Fibroblast of peridontal ligament (primary cell): ENCODE data around the gene CDADC1.
A peak's percentile ranks its signal among the peaks of the same experiment; 100 is the strongest.

Source experiments
- DNase-seq: peaks from one replicate; pipeline ENCODE4 v3.0.0-alpha.2; 2010; ENCODE audit errors: extremely low read depth

Gene CDADC1

GRCh38 chr13:49247643-49248621, at the start of gene CDADC1:
TSS of gene CDADC1 (plus strand) at chr13:49247925. CDS start at chr13:49248038, 113 bp downstream.
- peak; percentile 95 for DNase-seq

DNA sequence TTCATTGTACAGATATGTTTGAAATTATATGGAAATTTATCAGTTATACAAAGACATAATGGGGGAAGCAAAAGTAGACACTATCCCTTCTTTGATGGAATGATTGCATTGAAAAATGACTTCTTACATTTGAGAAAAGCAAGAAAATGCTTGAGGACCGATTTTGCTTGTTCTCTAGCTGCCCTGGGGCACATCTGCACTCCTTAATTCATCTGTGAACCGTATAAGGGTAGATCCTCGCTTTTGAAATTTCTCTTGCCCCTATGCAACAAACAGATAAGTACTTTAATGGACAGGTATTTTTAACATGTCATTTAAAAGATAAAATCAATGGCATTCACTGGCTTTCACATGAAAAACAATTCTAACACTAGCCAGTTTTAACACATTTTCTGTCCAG, 41.1 kb upstream of the CDADC1 start:
- no peak for DNase-seq

GRCh38 chr13:49208619-49209018, 39.1 kb upstream of the CDADC1 start:
- no peak for DNase-seq

DNA sequence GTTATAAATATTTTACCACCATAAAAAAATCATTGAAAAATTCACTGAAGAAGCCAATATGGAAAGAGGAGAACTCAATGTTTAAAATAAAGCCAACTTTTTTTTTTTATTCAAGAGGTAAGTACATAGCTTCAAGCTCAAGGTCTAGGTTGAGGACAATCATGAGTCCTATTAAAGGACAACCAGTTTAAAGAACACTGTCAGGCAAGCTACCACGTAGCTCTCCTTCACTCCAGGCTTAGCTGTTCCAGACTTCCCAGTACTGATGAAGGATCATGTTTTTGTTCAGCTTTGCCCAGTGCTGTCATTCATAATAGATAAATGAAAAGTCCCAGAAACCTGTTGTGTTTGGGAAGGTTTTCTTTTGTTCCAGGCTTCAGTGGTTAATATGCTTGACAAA, 37.6 kb upstream of the CDADC1 start:
- no peak for DNase-seq

GRCh38 chr13:49210669-49211068, 37.1 kb upstream of the CDADC1 start:
- DNase-seq = no peak

DNA sequence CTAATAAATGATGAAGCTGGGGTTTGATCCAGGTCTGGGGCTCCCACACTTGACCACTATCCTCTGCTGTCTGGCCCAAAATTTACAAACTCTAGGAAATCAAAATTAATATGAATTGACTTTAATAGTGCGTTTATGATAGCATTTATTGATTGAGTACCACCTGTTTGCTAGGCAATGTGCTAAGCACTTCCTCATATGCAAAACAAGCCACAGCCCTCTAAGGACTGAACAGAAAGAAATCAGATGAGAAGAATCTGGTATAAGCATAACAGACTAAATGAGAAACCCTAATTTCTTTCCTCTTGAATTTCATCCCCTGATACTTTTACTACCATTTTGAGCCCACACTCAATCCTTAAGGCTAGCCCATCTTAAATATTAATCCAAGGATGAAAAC, 34.2 kb upstream of the CDADC1 start:
- DNase-seq = no peak

DNA sequence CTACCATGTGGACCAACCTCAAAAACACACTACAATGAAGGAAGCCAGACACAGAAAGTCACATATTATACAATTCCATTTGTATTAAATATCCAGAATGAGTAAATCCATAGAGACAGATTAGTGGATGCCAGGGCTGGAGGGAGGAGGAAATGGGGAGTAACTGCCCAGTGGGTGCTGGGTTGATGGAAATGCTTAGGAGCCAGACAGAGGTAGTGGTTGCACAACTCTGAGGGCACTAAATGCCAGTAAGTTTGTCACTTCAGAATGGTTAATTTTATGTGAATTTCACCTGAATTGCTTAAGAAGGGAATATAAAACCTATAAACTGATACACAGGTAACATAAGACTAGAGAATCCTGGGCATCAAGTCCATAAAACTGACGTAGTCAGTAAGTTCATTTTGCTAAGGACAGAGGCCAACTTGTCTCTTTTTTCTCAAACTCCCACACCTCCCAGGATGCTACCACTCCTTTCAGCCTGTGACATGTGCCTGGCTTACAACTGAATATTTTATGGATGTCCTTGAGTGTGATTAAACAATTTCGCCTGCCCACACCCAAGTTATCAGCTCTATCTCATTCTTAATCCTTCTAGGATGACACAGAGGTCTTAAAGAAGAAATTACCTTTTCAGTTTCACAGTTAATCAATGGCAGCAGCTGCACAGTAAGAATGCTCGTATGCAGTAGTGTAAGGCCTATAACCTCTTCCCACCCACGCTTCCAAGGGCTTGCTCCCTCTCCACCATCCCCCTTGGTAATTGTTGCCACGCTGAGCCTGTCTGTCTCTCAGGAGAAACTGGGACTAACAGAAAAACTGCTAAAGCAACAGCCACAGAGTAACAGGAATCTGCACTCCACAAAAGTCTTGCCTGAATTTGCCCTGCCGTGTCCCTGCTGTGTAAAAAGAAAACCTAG, 33.5 kb upstream of the CDADC1 start:
- DNase-seq = no peak

DNA sequence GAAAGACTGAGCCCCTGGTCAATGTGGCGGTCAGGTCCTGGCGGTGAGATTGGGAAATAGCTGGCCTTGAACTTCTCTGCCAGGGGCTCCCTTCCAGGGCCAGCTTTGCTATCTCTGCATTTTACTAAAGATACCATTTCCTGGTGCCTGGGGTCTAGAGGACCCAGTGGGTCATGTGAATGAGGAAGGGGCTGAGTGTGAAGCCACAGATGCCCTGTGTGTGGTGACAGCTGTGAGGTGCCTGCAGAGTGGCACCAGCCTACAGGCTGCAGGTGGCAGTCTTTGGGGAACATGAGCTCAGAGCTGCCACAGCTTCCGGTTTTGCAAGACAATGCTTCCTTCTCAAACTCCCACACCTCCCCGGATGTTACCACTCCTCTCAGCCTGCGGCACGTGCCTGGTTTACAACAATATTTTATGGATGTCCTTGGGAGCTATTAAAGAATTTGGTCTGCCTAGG, 32.8 kb upstream of the CDADC1 start:
- no peak for DNase-seq

- DNase-seq = no peak
These were observed 31.4 kb upstream of the CDADC1 start for GRCh38 chr13:49216334-49216733.

DNA sequence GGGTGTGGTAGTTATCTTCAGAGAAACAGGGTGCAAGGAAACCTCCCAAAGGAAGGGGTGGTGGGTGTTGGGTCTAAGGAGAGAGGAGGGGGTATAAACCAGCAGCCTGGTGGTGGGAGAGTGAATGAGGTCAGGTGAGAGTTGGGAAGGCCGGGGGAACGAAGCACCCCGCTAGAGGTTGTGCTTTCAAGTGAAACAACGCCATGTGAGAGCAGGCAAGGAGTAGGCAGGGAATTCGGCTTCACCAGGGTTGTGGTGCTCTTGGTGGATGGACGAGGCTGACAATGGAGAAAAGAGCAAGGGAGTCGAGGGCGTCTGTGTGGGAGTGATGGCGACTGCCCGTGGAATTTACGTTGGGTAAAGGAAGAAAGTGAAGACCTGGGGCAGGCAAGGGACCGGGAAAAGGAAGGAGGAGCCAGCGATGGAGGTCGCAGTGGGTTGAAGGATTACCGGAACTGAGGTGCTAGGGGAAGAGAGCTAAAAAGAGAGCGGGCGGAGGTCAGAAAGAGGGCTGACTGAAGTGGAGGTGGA, 29.7 kb upstream of the CDADC1 start:
- DNase-seq = no peak

DNA sequence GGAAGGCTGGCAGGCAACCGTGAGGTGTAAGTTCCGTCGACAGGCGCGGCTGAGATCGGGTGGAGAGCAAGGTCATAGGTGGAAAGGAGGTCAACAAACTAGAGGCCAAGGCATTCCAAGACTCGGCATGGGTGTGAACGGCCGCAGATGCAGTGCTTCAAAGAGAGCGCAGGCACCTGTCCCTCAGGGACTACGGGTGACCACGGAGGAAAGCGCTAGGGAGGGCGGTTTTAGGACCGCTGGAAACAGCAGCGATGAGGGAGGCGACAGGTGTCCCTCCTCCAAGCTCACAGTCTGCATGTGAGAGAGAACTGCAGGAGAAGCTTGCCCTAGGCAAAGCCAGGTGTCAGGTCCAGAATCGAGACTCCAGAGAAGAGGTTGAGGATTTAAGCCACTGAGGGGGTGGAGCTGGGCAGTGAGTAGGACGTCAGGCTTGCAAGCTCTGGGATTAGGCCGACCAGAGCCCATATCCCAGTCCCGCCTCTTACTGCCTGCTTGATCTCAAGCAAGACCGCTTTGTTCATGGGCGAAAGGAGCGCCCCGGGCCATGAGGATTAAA, 29.2 kb upstream of the CDADC1 start:
- no peak for DNase-seq

- no peak for DNase-seq
These were observed 28.1 kb upstream of the CDADC1 start for GRCh38 chr13:49219647-49220035.

DNA sequence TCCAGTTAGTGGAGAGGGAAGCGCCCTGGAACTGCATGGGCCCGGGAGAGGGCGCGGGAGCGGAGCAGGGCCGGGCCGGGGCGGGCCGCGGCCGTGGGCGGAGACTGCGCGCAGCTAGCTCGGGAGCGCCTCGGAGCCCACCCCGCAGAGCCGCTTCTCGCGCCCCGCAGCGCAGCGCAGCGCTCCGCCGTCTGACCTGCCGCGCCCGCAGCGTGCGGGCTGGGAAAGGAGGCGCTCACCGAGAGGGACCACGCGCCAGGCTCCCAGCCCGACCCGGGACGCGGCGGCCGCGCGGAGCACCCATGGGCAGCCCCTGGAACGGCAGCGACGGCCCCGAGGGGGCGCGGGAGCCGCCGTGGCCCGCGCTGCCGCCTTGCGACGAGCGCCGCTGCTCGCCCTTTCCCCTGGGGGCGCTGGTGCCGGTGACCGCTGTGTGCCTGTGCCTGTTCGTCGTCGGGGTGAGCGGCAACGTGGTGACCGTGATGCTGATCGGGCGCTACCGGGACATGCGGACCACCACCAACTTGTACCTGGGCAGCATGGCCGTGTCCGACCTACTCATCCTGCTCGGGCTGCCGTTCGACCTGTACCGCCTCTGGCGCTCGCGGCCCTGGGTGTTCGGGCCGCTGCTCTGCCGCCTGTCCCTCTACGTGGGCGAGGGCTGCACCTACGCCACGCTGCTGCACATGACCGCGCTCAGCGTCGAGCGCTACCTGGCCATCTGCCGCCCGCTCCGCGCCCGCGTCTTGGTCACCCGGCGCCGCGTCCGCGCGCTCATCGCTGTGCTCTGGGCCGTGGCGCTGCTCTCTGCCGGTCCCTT, 27.5 kb upstream of the CDADC1 start, which contains the start of gene MLNR:
Gene MLNR (plus strand): TSS at position 303 of the 820 bp plus-strand sequence. CDS start 0 bp downstream, at position 303.
- DNase-seq = peak; percentile 11

GRCh38 chr13:49220856-49221589, 26.7 kb upstream of the CDADC1 start:
- no peak for DNase-seq

- no peak for DNase-seq
These were observed 26.1 kb upstream of the CDADC1 start for GRCh38 chr13:49221590-49221965.

GRCh38 chr13:49225223-49226042, 22.3 kb upstream of the CDADC1 start:
- no peak for DNase-seq

DNA sequence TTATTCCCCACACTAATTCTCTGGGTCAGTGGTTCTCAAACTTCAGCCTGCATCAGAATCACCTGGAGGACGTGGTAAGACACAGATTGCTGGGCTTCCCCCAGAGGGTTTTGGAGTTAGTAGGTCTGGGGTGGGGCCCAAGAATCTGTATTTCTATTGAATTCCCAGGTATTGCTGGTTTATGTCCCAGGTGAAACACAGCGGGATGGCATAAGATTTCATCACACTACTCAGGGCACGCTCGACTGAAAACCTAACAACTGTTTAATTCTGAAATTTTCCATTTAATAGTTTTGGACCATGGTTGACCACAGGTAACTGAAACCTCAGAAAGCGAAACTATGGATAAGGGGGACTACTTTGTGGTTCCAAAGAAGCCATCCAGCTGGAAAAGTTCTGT, 21.1 kb upstream of the CDADC1 start:
- DNase-seq = no peak

- no peak for DNase-seq
These were observed 13.0 kb upstream of the CDADC1 start for GRCh38 chr13:49234741-49235140.

DNA sequence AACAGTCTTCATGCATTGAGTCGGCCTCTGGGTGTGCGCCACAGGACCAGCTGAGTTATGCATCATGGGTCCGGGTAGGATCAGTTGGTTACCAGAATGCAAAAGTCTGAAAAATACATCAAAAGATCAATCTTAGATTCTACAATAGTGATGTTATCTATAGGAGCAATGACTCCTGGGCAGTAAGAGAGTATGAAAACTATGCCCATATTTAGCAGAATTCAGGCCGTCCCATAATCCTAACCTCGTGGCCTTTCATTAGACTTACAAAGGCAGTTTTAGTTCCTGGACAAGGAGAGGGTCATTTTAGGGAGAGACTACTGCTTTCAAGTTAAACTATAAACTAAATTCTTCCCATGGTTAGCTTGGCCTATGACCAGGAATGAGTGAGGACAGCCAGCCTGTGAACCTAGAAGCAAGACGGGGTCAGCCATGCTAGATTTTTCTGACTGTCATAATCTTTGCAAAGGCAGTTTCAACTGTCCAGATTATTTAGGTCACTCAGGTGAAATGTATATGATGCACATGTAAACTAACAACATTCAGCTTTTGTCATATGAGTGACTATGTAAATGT, 11.8 kb upstream of the CDADC1 start:
- DNase-seq = no peak
